ENCODE results near the gene NSD1.

The NSD1 gene

DNA sequence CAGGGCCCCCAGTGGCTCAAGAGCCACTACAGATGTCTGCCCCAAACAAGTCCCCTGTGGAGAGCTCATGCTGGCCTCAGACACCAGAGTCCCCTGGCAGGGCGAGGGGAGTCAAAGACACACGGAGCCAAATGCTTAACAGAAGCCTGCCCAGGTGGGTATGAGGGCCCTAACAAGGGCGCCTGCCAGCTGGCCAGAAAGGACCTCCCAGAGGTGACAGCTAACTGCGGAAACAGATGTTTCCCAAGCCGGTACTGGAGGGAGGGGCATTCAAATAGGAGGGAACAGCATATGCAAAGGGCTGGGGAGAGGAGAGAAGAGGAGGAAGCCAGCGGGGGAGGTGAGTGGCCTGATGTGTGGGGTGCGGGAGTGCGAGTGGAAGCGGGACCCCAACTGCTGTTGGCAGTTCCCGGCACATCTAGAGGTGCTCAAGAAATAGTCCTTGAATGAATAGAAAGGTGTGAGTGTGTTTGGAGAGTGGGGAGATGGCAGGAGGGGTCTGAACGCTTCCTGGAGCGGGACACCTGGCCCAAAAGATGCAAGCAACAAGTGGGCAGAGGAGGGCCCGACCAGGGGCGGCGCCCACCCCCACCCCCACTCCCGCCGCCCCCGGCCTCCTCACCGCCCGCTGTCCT lies 177.3 kb downstream of the NSD1 start:
- H3K4me1 ChIP-seq (ENCODE audit: control insufficient read depth, insufficient read depth, low read length, poor library complexity, severe bottlenecking), result peaks cover 5% of the 10 kb centered on the region
- peaks cover 27% of the 10 kb centered on the region for H3K36me3 ChIP-seq (ENCODE audit: control insufficient read depth, insufficient read depth, low read length)
- no peak overlapping the region for H3K27ac ChIP-seq (ENCODE audit: low read depth, low read length, severe bottlenecking)
- peak overlapping the region; percentile 56 for H3K4me3 ChIP-seq (ENCODE audit: extremely low read depth, insufficient read depth, low read length, poor library complexity, severe bottlenecking)
- no peaks in the 10 kb centered on the region for H3K9me3 ChIP-seq (ENCODE audit: control insufficient read depth, low read length)
- WGBS, 2 experiments (ENCODE audit: insufficient coverage in 2 of 2), result 28 to 29% methylated on average over 10 to 12 of the region's 20 CpGs

DNA sequence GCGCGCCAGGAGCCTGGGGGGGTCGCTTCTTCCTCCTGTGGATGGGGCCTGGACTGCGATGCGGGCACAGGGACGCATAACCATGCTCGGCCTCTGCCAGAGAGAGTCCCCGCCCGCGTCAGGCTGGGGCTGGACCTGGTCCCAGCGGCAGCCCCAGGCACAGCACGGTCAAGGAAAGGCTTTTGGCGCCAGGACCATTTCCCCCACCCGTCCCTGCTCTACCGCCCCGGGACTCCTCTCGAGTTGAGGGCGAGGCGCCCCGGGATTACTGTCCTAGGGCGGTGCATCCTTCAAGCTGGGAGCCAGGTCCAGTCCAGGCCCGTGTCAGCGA lies 177.8 kb downstream of the NSD1 start:
- H3K27ac ChIP-seq (ENCODE audit: low read depth, low read length, severe bottlenecking), result no peak overlapping the region
- H3K4me3 ChIP-seq (ENCODE audit: extremely low read depth, insufficient read depth, low read length, poor library complexity, severe bottlenecking), result peak overlapping the region; percentile 56
- H3K36me3 ChIP-seq (ENCODE audit: control insufficient read depth, insufficient read depth, low read length), result peaks cover 23% of the 10 kb centered on the region
- peaks cover 5% of the 10 kb centered on the region for H3K4me1 ChIP-seq (ENCODE audit: control insufficient read depth, insufficient read depth, low read length, poor library complexity, severe bottlenecking)
- H3K9me3 ChIP-seq (ENCODE audit: control insufficient read depth, low read length), result no peaks in the 10 kb centered on the region
- 0 to 1% methylated on average over 22 to 23 of the region's 23 CpGs for WGBS, 2 experiments (ENCODE audit: insufficient coverage in 2 of 2)

- H3K4me3 ChIP-seq (ENCODE audit: extremely low read depth, insufficient read depth, low read length, poor library complexity, severe bottlenecking), result peak within 1 kb of the TSS; percentile 56
- no peaks in the 10 kb centered on the region for H3K9me3 ChIP-seq (ENCODE audit: control insufficient read depth, low read length)
- peaks cover 5% of the 10 kb centered on the region for H3K4me1 ChIP-seq (ENCODE audit: control insufficient read depth, insufficient read depth, low read length, poor library complexity, severe bottlenecking)
- 1% methylated on average over 50 to 67 of the region's 78 CpGs for WGBS, 2 experiments (ENCODE audit: insufficient coverage in 2 of 2)
- H3K36me3 ChIP-seq (ENCODE audit: control insufficient read depth, insufficient read depth, low read length), result peaks cover 19% of the 10 kb centered on the region
- H3K27ac ChIP-seq (ENCODE audit: low read depth, low read length, severe bottlenecking), result peak within 1 kb of the TSS; percentile 90
These were observed 178.4 kb downstream of the NSD1 start, which contains the start of gene MXD3 for GRCh38 chr5:177311723-177312648. Gene MXD3, minus strand, starts transcription at chr5:177311898. Its CDS starts 68 bp downstream, at chr5:177311830.

DNA sequence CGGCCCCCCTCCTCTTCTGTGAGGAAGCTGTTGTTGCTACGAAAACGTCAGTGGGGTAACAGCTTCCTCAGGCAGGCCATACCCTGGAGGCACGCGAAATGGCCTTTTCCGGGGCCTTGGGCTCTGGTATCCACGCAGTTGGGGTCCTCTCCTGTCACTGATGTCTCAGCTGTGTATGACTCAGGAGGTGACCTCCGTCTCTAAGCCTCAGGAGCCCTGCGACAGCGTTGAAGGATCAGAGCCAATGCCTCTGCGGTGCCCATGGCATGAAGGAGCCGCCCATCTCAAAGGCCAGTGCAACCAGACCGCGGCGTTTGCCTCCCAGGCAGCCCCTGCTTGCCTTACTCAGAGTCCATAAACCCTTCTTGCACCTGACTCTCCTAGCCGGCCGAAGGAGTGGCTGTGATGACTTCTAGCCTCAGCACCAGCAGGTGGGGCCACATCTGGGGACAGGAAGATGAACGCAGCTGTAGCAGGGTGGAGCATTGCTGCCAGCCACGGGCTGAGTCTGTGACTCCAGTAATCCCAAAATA lies 179.1 kb downstream of the NSD1 start:
- WGBS, 2 experiments (ENCODE audit: insufficient coverage in 2 of 2), result 11% methylated on average over 16 to 19 of the region's 19 CpGs

DNA sequence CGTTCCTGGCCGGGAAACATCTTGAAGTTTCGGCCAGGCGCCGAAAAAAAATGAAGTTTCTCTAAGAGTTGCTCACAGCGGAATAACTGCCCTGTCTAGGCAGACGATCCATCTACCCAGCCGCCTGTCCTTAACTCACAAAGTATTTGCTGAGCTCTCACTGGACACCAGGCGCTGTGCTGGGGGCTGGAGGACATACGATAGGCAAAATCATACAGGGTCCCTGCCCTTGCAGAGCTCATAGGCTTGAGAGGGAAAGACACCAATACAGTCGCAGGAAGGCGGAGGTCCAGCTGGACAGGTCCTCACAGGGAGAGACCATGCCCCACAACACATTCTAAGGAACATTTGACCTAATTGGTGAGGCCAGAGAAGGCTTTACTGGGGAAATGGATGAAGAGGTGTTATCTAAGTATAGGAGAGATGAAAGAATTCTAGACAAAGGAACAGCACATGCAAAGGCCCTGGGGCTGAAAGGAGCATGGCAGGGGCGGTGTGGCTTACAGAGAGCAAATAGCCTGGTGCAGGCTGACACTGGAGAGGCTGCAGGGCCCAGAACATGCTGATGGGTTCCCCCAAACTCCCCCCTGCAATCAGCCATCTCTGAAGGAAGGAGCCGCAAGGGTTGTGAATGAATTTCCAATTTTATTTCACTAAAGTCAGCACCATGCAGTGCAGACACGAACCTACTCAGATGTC lies 180.1 kb downstream of the NSD1 start:
- WGBS, 2 experiments (ENCODE audit: insufficient coverage in 2 of 2), result 94 to 97% methylated on average over 11 to 12 of the region's 15 CpGs
- H3K27ac ChIP-seq (ENCODE audit: low read depth, low read length, severe bottlenecking), result no peak overlapping the region
- no peak overlapping the region for H3K4me3 ChIP-seq (ENCODE audit: extremely low read depth, insufficient read depth, low read length, poor library complexity, severe bottlenecking)

More for the DNA sequence above, 179.1 kb downstream of the NSD1 start:
- Histone ChIP-seq H3K9me3 (ENCODE audit: control insufficient read depth, low read length) (no peaks in the 10 kb centered on the region), H3K4me3 (ENCODE audit: extremely low read depth, insufficient read depth, low read length, poor library complexity, severe bottlenecking) (peak overlapping the region; percentile 56), H3K36me3 (ENCODE audit: control insufficient read depth, insufficient read depth, low read length) (peaks cover 17% of the 10 kb centered on the region), H3K4me1 (ENCODE audit: control insufficient read depth, insufficient read depth, low read length, poor library complexity, severe bottlenecking) (peaks cover 5% of the 10 kb centered on the region), H3K27ac (ENCODE audit: low read depth, low read length, severe bottlenecking) (peak overlapping the region; percentile 45)

DNA sequence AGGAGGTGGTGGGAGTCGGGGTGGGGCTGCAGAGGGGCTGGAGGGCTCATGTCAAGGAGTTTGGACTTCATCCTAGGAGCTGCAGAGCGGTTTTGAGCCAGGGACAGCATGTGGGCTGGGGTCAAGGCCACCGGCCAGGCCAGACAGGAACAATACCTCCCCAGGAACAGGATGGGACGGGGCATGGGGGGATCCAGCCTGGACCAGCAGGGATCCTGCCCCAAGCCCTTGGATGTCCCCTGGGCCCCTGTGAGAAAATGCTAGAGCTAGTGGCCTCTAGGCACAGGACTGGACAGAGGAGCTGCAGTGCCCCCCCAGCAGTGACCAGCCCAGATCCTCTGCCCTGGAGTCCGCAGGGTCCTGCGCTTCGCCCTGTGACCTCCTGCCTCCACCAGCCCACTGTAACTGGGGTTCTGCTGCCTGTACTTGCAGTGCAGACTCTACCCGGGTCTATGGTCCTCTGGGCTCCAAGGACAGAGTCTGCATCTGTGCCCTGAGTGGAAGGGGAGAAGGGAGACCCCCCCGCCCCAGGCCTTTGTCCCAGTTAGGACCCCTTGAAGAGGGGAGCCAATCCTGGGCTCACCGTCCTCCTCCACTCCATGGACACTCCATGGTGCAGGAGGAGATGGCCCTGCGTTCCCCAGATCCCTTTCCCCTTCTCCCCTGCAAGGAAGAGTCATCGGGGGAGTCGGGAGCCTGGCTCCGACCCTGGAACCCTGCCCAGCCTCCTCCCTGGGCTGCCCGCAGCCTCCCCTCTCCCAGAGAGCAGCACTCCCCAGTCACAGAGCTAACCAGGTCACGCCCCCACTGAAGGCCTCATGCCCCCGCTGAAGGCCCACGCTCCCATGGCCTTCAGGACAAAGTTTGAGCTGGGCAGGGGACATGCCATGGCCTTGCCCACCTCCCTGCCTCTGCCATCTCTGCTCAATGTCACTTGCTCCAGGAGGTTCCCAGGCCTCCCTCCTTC lies 181.1 kb downstream of the NSD1 start:
- 92 to 95% methylated on average over 9 to 14 of the region's 18 CpGs for WGBS, 2 experiments (ENCODE audit: insufficient coverage in 2 of 2)
- no peaks in the 10 kb centered on the region for H3K36me3 ChIP-seq (ENCODE audit: control insufficient read depth, insufficient read depth, low read length)
- peaks cover 5% of the 10 kb centered on the region for H3K4me1 ChIP-seq (ENCODE audit: control insufficient read depth, insufficient read depth, low read length, poor library complexity, severe bottlenecking)
- no peak overlapping the region for H3K27ac ChIP-seq (ENCODE audit: low read depth, low read length, severe bottlenecking)
- no peaks in the 10 kb centered on the region for H3K9me3 ChIP-seq (ENCODE audit: control insufficient read depth, low read length)
- no peak overlapping the region for H3K4me3 ChIP-seq (ENCODE audit: extremely low read depth, insufficient read depth, low read length, poor library complexity, severe bottlenecking)

More for the DNA sequence above, 180.1 kb downstream of the NSD1 start:
- Histone ChIP-seq H3K4me1 (ENCODE audit: control insufficient read depth, insufficient read depth, low read length, poor library complexity, severe bottlenecking) (peaks cover 5% of the 10 kb centered on the region), H3K36me3 (ENCODE audit: control insufficient read depth, insufficient read depth, low read length) (peaks cover 9% of the 10 kb centered on the region), H3K9me3 (ENCODE audit: control insufficient read depth, low read length) (no peaks in the 10 kb centered on the region)

DNA sequence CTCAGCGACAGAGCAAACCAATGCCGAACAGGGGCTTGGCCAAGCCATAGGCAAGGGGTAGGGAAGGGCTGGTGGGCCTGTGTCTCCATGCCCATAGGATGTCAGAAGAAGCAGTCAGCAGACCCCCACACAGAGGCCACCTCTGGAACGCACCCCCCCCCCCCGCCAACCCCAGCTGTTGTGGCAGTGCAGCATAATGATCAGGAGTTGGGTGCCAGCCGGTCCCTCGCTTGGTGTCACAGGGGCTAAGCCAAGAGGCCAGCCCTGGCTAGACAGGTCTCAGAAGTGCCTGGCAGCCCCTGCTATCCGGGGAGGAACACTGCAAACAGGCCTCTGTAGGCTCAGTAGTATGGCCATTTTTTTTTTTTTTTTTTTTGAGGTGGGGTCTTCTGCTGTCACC lies 181.8 kb downstream of the NSD1 start:
- Histone ChIP-seq H3K4me1 (ENCODE audit: control insufficient read depth, insufficient read depth, low read length, poor library complexity, severe bottlenecking) (peaks cover 5% of the 10 kb centered on the region), H3K4me3 (ENCODE audit: extremely low read depth, insufficient read depth, low read length, poor library complexity, severe bottlenecking) (no peak overlapping the region), H3K36me3 (ENCODE audit: control insufficient read depth, insufficient read depth, low read length) (peaks cover under 1% of the 10 kb centered on the region), H3K27ac (ENCODE audit: low read depth, low read length, severe bottlenecking) (no peak overlapping the region), H3K9me3 (ENCODE audit: control insufficient read depth, low read length) (no peaks in the 10 kb centered on the region)
- WGBS, 2 experiments (ENCODE audit: insufficient coverage in 2 of 2), result 88 to 92% methylated on average over 4 to 5 of the region's 7 CpGs

GRCh38 chr5:177316005-177316404 lies 182.4 kb downstream of the NSD1 start:
- H3K4me3 ChIP-seq (ENCODE audit: extremely low read depth, insufficient read depth, low read length, poor library complexity, severe bottlenecking), result no peak overlapping the region
- H3K27ac ChIP-seq (ENCODE audit: low read depth, low read length, severe bottlenecking), result no peak overlapping the region
- WGBS, 2 experiments (ENCODE audit: insufficient coverage in 2 of 2), result 100% methylated on average over 1 of the region's 3 CpGs; no CpG with 5 or more reads in 1 of the 2 experiments
- peaks cover 5% of the 10 kb centered on the region for H3K4me1 ChIP-seq (ENCODE audit: control insufficient read depth, insufficient read depth, low read length, poor library complexity, severe bottlenecking)
- H3K36me3 ChIP-seq (ENCODE audit: control insufficient read depth, insufficient read depth, low read length), result peaks cover 4% of the 10 kb centered on the region
- no peaks in the 10 kb centered on the region for H3K9me3 ChIP-seq (ENCODE audit: control insufficient read depth, low read length)

DNA sequence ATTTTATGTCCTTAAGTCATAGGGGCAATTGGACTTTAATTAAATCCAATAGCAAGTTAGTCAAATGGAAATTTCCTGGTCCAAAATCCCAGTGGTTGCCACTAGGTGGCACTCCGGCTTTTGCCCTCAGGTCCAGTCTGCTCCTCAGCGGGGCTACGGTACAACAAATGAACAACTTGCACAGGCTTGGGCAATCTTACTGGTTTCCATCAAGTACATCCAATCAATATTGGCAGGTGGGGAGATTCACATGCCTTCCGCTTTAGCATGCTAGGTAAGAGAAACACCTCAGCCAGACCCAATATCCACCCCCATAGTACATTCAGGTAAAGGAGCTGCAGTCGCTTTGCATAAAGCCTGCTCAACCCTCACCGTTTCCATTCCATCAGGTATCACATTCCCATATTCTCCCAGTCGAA lies 184.4 kb downstream of the NSD1 start:
- no peaks in the 10 kb centered on the region for H3K9me3 ChIP-seq (ENCODE audit: control insufficient read depth, low read length)
- no peak overlapping the region for H3K4me3 ChIP-seq (ENCODE audit: extremely low read depth, insufficient read depth, low read length, poor library complexity, severe bottlenecking)
- peaks cover 2% of the 10 kb centered on the region for H3K4me1 ChIP-seq (ENCODE audit: control insufficient read depth, insufficient read depth, low read length, poor library complexity, severe bottlenecking)
- WGBS, 2 experiments (ENCODE audit: insufficient coverage in 2 of 2), result 38 to 39% methylated on average over 6 to 7 of the region's 7 CpGs
- H3K27ac ChIP-seq (ENCODE audit: low read depth, low read length, severe bottlenecking), result no peak overlapping the region
- H3K36me3 ChIP-seq (ENCODE audit: control insufficient read depth, insufficient read depth, low read length), result peaks cover 4% of the 10 kb centered on the region
